GM12878 (cell line): ENCODE data around the gene LRRC27. TPM values are rescaled to one million over a fixed set of nuclear protein-coding genes. Genes with fewer than 3 reads are reported as not detected.

Experiments used
- ATAC-seq: fragments of 200-7000 bp; cut with Tn5 transposase; 3 replicates; pipeline ENCODE4 v1.9.1; 2020; ENCODE audit warnings: mild to moderate bottlenecking, moderate library complexity
- BruUV-seq: library from RNA; stranded (reverse); fragments of 400-500 nt; replicated peaks from 2 replicates; lab custom pipeline; 2021; lab: Mats Ljungman, UMichigan
- CTCF ChIA-PET: fragments of 300-600 bp; sonication (Branson Sonifier 250); formaldehyde crosslinking; extraction: SDS; loops from one replicate; lab custom pipeline; 2021; ENCODE audit warnings: inconsistent platforms; lab: Yijun Ruan, JAX
- POLR2A ChIA-PET: fragments of 350-600 bp; formaldehyde crosslinking; extraction: SDS; loops from one replicate; lab custom pipeline; 2021; ENCODE audit warnings: inconsistent platforms; lab: Charles Lee
- RAD21 ChIA-PET: fragments of 300-600 bp; sonication (Branson Sonifier 250); formaldehyde crosslinking; loops from one replicate; lab custom pipeline; 2023; ENCODE audit warnings: antibody characterized with exemption; ENCODE audit not compliant: unreplicated experiment; lab: Charles Lee
- SMC1A ChIA-PET: fragments of 300-600 bp; sonication (Branson Sonifier 250); formaldehyde crosslinking; loops from one replicate; lab custom pipeline; 2023; ENCODE audit not compliant: unreplicated experiment, uncharacterized antibody; lab: Charles Lee
- DNase-seq: peaks from one replicate; pipeline ENCODE4 v3.0.0-alpha.2; 2011; ENCODE audit warnings: low read depth, low spot score
- FAIRE-seq: peaks from 3 replicates; lab custom pipeline; 2011; peaks lifted over from hg19 to GRCh38; lab: Jason Lieb, UNC
- H2AFZ ChIP-seq: 2 replicates; pipeline ENCODE4 v1.6.0; 2011; ENCODE audit warnings: low read depth, low read length, control low read depth; ENCODE audit not compliant: control insufficient read depth
- H3K27ac ChIP-seq: 2 replicates; pipeline ENCODE4 v1.5.1; 2011; ENCODE audit warnings: control low read depth; ENCODE audit not compliant: control insufficient read depth, insufficient read depth
- H3K27me3 ChIP-seq, 2 experiments: replicated peaks in 1 of 2; 2 replicates each; pipeline versions ENCODE4 v1.6.0 to v1.6.1; 2011; ENCODE audit warnings: low read length in 1 of 2; ENCODE audit not compliant: control insufficient read depth in 2 of 2, insufficient read depth in 2 of 2
- H3K36me3 ChIP-seq, 2 experiments: 2 replicates each; pipeline ENCODE4 v1.5.1; 2011; ENCODE audit warnings: low read length in 1 of 2; ENCODE audit not compliant: control insufficient read depth in 2 of 2, insufficient read depth in 2 of 2
- H3K4me1 ChIP-seq: 2 replicates; pipeline ENCODE4 v1.6.1; 2011; ENCODE audit warnings: mild to moderate bottlenecking, low read length, moderate library complexity, mixed read lengths; ENCODE audit not compliant: control insufficient read depth, insufficient read depth
- H3K4me2 ChIP-seq: 2 replicates; pipeline ENCODE4 v1.6.0; 2011; ENCODE audit warnings: control low read depth; ENCODE audit not compliant: control insufficient read depth, insufficient read depth
- H3K4me3 ChIP-seq: fragments of 200-600 bp; sonication (generic); 2 replicates; pipeline ENCODE4 v1.5.1; 2016
- H3K79me2 ChIP-seq: 2 replicates; pipeline ENCODE4 v1.6.0; 2011; ENCODE audit warnings: low read length; ENCODE audit not compliant: control insufficient read depth, insufficient read depth
- H3K9ac ChIP-seq: 2 replicates; pipeline ENCODE4 v1.8.0; 2011; ENCODE audit warnings: low read length, control low read depth, mixed read lengths; ENCODE audit not compliant: control insufficient read depth, insufficient read depth
- H3K9me3 ChIP-seq: replicated peaks from 3 replicates; pipeline ENCODE4 v1.5.1; 2011; ENCODE audit warnings: mild to moderate bottlenecking, low read length; ENCODE audit not compliant: control insufficient read depth, insufficient read depth
- H4K20me1 ChIP-seq: 2 replicates; pipeline ENCODE4 v1.6.0; 2011; ENCODE audit not compliant: control insufficient read depth, insufficient read depth
- CREB1 ChIP-seq: IDR thresholded peaks from 2 replicates; pipeline ENCODE4 v1.6.1; 2012; ENCODE audit warnings: low read depth, mild to moderate bottlenecking, inconsistent platforms
- CREM ChIP-seq: IDR thresholded peaks from 2 replicates; pipeline ENCODE4 v1.6.1; 2014; ENCODE audit warnings: antibody characterized with exemption, low read depth
- ESRRA ChIP-seq: IDR thresholded peaks from 2 replicates; pipeline ENCODE4 v1.6.1; 2012; ENCODE audit warnings: mild to moderate bottlenecking, low read length, improper control_type of control experiment
- GATAD2B ChIP-seq: fragments of 450-650 bp; conservative IDR thresholded peaks from 2 replicates; pipeline ENCODE4 v1.6.1; 2017; ENCODE audit warnings: low read depth, mild to moderate bottlenecking, moderate library complexity
- HDAC2 ChIP-seq: fragments of 200-600 bp; sonication (generic); IDR thresholded peaks from 2 replicates; pipeline ENCODE4 v1.6.1; 2017
- JUNB ChIP-seq: IDR thresholded peaks from 2 replicates; pipeline ENCODE4 v1.6.1; 2016; ENCODE audit warnings: antibody characterized with exemption, mild to moderate bottlenecking
- KDM1A ChIP-seq: fragments of 200-600 bp; sonication (generic); IDR thresholded peaks from 2 replicates; pipeline ENCODE4 v1.6.1; 2016; ENCODE audit warnings: borderline replicate concordance
- LARP7 ChIP-seq: fragments of 450-650 bp; IDR thresholded peaks from 2 replicates; pipeline ENCODE4 v1.6.1; 2017; ENCODE audit warnings: mild to moderate bottlenecking
- MXI1 ChIP-seq: fragments of 150-350 bp; IDR thresholded peaks from 2 replicates; pipeline ENCODE4 v1.6.1; 2011; ENCODE audit warnings: low read depth, mild to moderate bottlenecking, inconsistent platforms, low read length, improper control_type of control experiment
- RB1 ChIP-seq: fragments of 450-650 bp; formaldehyde crosslinking; IDR thresholded peaks from 2 replicates; pipeline ENCODE4 v1.6.1; 2017; ENCODE audit warnings: mild to moderate bottlenecking, borderline replicate concordance
- SIN3A ChIP-seq: IDR thresholded peaks from 2 replicates; pipeline ENCODE4 v1.6.1; 2012; ENCODE audit warnings: low read depth, low read length, improper control_type of control experiment
- SIX5 ChIP-seq: IDR thresholded peaks from 2 replicates; pipeline ENCODE4 v1.6.1; 2011; ENCODE audit warnings: mild to moderate bottlenecking, low read depth, low read length, moderate library complexity; ENCODE audit not compliant: severe bottlenecking
- SMAD5 ChIP-seq: IDR thresholded peaks from 2 replicates; pipeline ENCODE4 v1.6.1; 2016; ENCODE audit warnings: antibody characterized with exemption, low read depth
- SREBF1 ChIP-seq: IDR thresholded peaks from 2 replicates; pipeline ENCODE4 v1.6.1; 2012; ENCODE audit warnings: mild to moderate bottlenecking, low read length
- SUZ12 ChIP-seq: fragments of 200-600 bp; sonication (generic); IDR thresholded peaks from one replicate; pipeline ENCODE4 v1.6.1; 2018; ENCODE audit warnings: antibody characterized with exemption, mild to moderate bottlenecking; ENCODE audit not compliant: unreplicated experiment
- ZSCAN29 ChIP-seq: fragments of 450-650 bp; IDR thresholded peaks from 2 replicates; pipeline ENCODE4 v1.6.1; 2017; ENCODE audit warnings: mild to moderate bottlenecking, moderate library complexity
- WGBS: methylation state at CpG from one replicate; pipeline ENCODE4 v1.1.6; 2016; ENCODE audit warnings: low lambda C conversion rate; ENCODE audit not compliant: insufficient replicate concordance, insufficient coverage; ENCODE audit errors: missing lambda C conversion rate; 5-methylcytosine and 5-hydroxymethylcytosine counted together
- in situ Hi-C: fragments of 300-500 bp; cut with MboI; formaldehyde crosslinking; loops from 9 replicates; pipeline ENCODE4 v1.14.3; 2018; ENCODE audit warnings: mixed read lengths
- intact Hi-C: fragments of 100-400 bp; cut with micrococcal nuclease; formaldehyde crosslinking; loops from one replicate; pipeline ENCODE4 v1.14.2; 2022; ENCODE audit not compliant: unreplicated experiment
- polyA plus RNA-seq, 11 experiments: library from polyadenylated mRNA; depleted of rRNA in 4 of 11; unstranded in 6 of 11; stranded (reverse) in 5 of 11; fragments of >200 nt; fragmentation: Nextera tagmentation in 4 of 11; fragmentation: Illumina TruSeq in 1 of 11; extraction: Ambion mirVana in 4 of 11; extraction: Trizol in 1 of 11; gene quantifications; 1 replicate in 1 of 11; 2 replicates in 10 of 11; pipeline versions ENCODE4 v1.2.1 to v1.2.3, GENCODE V29; 2011 to 2016; ENCODE audit warnings: inconsistent platforms in 2 of 11, missing spikeins in 2 of 11, low read depth in 1 of 11
- total RNA-seq, 4 experiments: library from RNA; depleted of rRNA in 3 of 4; stranded (reverse); fragments of >200 nt in 3 of 4; fragmentation: Illumina TruSeq in 1 of 4; extraction: Trizol in 1 of 4; gene quantifications; 2 replicates each; pipeline versions ENCODE4 v1.2.1 to v1.2.3, GENCODE V29; 2013 to 2021
- TF ChIP-seq, protein P1 (sequence below): fragments of 450-650 bp; IDR thresholded peaks from 2 replicates; pipeline ENCODE4 v1.6.1; 2014; ENCODE audit warnings: mild to moderate bottlenecking
- TF ChIP-seq, protein P2 (sequence below): fragments of 450-650 bp; IDR thresholded peaks from 2 replicates; pipeline ENCODE4 v1.6.1; 2017; ENCODE audit warnings: mild to moderate bottlenecking, moderate library complexity
- TF ChIP-seq, protein P3 (sequence below): IDR thresholded peaks from 2 replicates; pipeline ENCODE4 v1.6.1; 2012; ENCODE audit warnings: low read length, inconsistent platforms

The LRRC27 gene
- total and polyA plus RNA-seq, 10 of the 15 experiments (the other 5 are each of a cell fraction or from before 2014, with no cell fraction given) = 0.48 to 6.9 (median 4.7) TPM

DNA sequence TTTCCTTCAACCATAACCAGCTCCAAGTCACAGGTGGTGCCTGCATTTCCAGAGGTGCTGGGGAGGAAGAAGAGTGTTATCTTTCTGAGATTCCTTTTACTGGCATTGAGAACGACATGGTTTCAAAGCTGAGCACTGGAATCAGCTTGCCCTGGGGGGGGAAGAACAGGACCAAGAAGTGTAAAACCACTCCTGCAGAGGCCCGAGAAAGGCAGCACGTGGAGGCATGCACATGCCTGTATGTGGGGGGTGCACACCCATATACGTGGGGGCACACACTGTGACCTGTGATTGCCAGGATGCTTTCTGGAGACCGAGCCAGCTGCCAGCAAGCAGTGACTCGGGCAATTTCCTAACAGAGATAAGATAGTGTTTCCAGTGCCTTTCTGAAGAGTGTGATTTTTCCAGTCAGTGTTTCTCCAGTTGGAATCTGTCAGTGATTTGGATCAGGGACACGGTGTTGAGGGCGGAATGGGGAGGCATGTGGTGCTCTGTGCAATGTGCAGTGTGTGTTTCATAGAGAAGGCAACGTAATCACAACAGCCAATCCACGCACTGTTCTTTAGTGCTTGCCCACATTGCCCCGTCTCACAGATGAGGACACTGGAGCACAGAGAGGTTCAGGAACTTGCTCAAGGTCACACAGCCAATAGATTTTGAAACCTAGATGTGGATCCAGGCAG lies 4.2 kb downstream of the LRRC27 start:
- ChIA-PET SMC1A (no interaction called here), RAD21 (no interaction called here), POLR2A (no interaction called here), CTCF (no interaction called here)
- Histone ChIP-seq H3K9ac (no peak overlapping the region), H2AFZ (peak overlapping the region; percentile 66; the same call in 1 of the 2 replicates), H3K4me2 (peak overlapping the region; percentile 46), H3K27me3 (no peaks in the 10 kb centered on the region), H3K27ac (peak overlapping the region; percentile 38; the same call in 1 of the 2 replicates), H3K4me1 (peaks cover 7% of the 10 kb centered on the region), H3K4me3 (peak overlapping the region; percentile 56), H3K36me3 (no peaks in the 10 kb centered on the region; a peak in 1 of 4 replicates), H3K9me3 (no peaks in the 10 kb centered on the region), H3K79me2 (peaks cover 5% of the 10 kb centered on the region), H4K20me1 (no peaks in the 10 kb centered on the region)
- ATAC-seq (no peak), FAIRE-seq (no peak), DNase-seq (no peak)
- in situ Hi-C loops (loop anchor here (10.0 kb wide), 1 partner anchor 431 kb away; the partner anchor contains the start of gene PPP2R2D), intact Hi-C loops (no loop called here)
- no peak for TF ChIP-seq SIX5
- no peak for TF ChIP-seq ZSCAN29
- TF ChIP-seq KDM1A = no peak
- TF ChIP-seq SUZ12 = no peak
- TF ChIP-seq MXI1 = no peak
- no peak for TF ChIP-seq CREM
- TF ChIP-seq ESRRA = no peak
- TF ChIP-seq JUNB = no peak
- no peak for TF ChIP-seq GATAD2B
- TF ChIP-seq, protein P1, sequence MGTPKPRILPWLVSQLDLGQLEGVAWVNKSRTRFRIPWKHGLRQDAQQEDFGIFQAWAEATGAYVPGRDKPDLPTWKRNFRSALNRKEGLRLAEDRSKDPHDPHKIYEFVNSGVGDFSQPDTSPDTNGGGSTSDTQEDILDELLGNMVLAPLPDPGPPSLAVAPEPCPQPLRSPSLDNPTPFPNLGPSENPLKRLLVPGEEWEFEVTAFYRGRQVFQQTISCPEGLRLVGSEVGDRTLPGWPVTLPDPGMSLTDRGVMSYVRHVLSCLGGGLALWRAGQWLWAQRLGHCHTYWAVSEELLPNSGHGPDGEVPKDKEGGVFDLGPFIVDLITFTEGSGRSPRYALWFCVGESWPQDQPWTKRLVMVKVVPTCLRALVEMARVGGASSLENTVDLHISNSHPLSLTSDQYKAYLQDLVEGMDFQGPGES = no peak
- TF ChIP-seq, protein P2, sequence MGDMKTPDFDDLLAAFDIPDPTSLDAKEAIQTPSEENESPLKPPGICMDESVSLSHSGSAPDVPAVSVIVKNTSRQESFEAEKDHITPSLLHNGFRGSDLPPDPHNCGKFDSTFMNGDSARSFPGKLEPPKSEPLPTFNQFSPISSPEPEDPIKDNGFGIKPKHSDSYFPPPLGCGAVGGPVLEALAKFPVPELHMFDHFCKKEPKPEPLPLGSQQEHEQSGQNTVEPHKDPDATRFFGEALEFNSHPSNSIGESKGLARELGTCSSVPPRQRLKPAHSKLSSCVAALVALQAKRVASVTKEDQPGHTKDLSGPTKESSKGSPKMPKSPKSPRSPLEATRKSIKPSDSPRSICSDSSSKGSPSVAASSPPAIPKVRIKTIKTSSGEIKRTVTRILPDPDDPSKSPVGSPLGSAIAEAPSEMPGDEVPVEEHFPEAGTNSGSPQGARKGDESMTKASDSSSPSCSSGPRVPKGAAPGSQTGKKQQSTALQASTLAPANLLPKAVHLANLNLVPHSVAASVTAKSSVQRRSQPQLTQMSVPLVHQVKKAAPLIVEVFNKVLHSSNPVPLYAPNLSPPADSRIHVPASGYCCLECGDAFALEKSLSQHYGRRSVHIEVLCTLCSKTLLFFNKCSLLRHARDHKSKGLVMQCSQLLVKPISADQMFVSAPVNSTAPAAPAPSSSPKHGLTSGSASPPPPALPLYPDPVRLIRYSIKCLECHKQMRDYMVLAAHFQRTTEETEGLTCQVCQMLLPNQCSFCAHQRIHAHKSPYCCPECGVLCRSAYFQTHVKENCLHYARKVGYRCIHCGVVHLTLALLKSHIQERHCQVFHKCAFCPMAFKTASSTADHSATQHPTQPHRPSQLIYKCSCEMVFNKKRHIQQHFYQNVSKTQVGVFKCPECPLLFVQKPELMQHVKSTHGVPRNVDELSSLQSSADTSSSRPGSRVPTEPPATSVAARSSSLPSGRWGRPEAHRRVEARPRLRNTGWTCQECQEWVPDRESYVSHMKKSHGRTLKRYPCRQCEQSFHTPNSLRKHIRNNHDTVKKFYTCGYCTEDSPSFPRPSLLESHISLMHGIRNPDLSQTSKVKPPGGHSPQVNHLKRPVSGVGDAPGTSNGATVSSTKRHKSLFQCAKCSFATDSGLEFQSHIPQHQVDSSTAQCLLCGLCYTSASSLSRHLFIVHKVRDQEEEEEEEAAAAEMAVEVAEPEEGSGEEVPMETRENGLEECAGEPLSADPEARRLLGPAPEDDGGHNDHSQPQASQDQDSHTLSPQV = no peak
- TF ChIP-seq SIN3A = no peak
- no peak for TF ChIP-seq SMAD5
- TF ChIP-seq HDAC2 = no peak
- no peak for TF ChIP-seq SREBF1
- TF ChIP-seq RB1 = no peak
- TF ChIP-seq, protein P3, sequence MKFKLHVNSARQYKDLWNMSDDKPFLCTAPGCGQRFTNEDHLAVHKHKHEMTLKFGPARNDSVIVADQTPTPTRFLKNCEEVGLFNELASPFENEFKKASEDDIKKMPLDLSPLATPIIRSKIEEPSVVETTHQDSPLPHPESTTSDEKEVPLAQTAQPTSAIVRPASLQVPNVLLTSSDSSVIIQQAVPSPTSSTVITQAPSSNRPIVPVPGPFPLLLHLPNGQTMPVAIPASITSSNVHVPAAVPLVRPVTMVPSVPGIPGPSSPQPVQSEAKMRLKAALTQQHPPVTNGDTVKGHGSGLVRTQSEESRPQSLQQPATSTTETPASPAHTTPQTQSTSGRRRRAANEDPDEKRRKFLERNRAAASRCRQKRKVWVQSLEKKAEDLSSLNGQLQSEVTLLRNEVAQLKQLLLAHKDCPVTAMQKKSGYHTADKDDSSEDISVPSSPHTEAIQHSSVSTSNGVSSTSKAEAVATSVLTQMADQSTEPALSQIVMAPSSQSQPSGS = no peak
- no peak for TF ChIP-seq LARP7
- no peak for TF ChIP-seq CREB1
- no TSS peak for BruUV-seq
- 75% methylated on average over 11 of the region's 11 CpGs for WGBS
